ENCODE measurements around the gene FAM98C.

DNA sequence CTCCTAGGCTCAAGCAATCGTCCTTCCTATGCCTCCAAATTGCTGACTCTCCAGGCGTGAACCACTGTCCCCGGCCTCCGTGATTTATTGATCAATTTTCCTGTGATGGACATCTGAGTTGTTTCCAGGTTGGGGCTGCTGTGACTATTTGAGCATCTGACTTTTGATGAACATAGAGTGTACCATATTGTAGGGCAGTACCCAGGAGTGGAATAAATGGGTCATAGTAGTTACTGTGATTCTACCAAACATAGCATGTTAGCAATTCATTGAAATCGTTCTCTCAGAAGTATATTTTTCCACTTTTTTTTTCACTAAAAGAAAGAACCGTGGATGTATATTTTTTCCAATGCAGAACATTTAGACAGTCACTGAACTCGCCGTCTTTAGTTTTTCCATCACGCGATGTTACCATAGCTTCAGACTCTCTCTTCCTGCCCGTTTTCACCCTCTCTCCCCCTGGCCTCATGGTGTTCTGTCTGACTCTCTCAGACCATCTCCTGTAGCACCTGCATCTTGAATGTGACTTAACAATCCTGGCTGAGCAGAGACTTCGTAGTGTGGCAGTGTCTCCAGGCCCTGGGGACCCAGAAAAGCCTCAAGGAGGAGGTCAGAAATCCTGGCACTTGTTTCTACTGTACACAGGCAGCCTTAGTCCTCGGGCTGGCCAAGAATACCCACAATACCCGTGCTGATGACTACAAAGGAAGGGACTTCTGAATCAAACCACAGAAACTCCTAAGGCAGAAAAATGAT, 26.3 kb downstream of the FAM98C start:
- TF ChIP-seq POLR2AphosphoS5 (IDR thresholded peaks at IDR 0.05) (no peak), POLR2A (IDR thresholded peaks at IDR 0.05) (no peak)
- TF ChIP-seq, protein P1, sequence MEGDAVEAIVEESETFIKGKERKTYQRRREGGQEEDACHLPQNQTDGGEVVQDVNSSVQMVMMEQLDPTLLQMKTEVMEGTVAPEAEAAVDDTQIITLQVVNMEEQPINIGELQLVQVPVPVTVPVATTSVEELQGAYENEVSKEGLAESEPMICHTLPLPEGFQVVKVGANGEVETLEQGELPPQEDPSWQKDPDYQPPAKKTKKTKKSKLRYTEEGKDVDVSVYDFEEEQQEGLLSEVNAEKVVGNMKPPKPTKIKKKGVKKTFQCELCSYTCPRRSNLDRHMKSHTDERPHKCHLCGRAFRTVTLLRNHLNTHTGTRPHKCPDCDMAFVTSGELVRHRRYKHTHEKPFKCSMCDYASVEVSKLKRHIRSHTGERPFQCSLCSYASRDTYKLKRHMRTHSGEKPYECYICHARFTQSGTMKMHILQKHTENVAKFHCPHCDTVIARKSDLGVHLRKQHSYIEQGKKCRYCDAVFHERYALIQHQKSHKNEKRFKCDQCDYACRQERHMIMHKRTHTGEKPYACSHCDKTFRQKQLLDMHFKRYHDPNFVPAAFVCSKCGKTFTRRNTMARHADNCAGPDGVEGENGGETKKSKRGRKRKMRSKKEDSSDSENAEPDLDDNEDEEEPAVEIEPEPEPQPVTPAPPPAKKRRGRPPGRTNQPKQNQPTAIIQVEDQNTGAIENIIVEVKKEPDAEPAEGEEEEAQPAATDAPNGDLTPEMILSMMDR (IDR thresholded peaks at IDR 0.05) = no peak

All from upper lobe of left lung (tissue), 4 donors.